ENCODE data around the gene FOXC2. TPM values are rescaled to one million over a fixed set of nuclear protein-coding genes. Genes with fewer than 3 reads are reported as not detected.

Gene FOXC2
- total and polyA plus RNA-seq, 9 of the 15 experiments (the other 6 are each of a cell fraction or from before 2014, with no cell fraction given): 0.01 to 0.11 (median 0.10) TPM; not detected in 5

DNA sequence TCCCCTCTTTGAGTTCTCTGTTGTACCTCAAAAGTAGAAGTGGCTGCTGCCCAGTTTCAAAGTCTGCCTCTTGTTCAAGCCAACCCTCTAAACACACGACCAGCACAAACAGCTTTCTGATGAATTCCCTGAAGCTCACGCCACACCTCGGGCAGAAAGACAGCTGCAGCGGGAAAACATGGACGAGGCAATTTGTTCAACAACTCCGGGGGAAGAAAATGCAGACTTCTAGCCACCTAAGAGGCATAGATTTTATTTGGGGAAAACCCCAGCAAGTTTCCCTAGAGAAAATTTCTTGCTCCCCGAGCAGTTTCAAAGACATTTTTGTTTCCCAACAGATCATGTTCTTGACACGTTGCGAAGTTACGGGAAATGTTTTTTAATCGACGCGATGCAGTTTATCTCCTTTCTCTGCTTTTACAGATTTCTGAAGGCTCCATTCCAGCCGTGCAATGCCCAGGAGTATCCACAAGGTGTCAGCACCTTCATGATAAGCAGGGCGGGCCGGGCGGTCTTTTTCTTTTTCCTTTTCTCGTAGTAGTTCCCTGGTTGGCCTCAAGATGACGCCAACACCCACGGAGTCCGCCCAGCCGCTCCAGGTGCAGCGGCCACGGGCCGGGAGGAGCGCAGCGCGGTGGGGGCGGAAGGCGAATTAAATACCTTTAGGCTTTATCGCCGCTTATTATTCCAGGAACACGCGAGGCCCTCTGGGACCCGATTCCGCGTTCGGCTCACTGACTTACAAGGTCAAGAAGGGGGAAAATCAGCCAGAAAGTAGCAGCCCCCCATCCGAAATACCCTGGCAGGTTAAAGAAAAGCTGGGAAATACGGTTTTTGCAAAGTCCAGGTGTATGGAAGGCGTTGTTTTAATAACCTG lies 2.9 kb upstream of the FOXC2 start (continued):
- TF ChIP-seq TFAP4 (CRISPR knock-in tag; IDR thresholded peaks at IDR 0.05; ENCODE audit: borderline replicate concordance) (peak; percentile 60; the same call in 1 of the 2 replicates), ZNF511 (CRISPR knock-in tag; IDR thresholded peaks at IDR 0.05) (no peak), ATF1 (CRISPR knock-in tag; IDR thresholded peaks at IDR 0.05) (no peak), ATF1 (tag; IDR thresholded peaks at IDR 0.05) (0 out of 2 replicates have a peak, but pooled peaks have one; percentile 45), HCFC1 (IDR thresholded peaks at IDR 0.05; ENCODE audit: low read depth, low read length) (0 out of 2 replicates have a peak, but pooled peaks have one; percentile 15), MAZ (CRISPR knock-in tag; conservative IDR thresholded peaks at IDR 0.05 in 1 of 2, IDR thresholded peaks at IDR 0.05 in 1 of 2) (peak; percentile 28 to 59; a peak in 1 of 4 replicates), STAT6 (CRISPR knock-in tag; IDR thresholded peaks at IDR 0.05) (0 out of 2 replicates have a peak, but pooled peaks have one; percentile 47), REST (IDR thresholded peaks at IDR 0.05; ENCODE audit: borderline replicate concordance) (peak; percentile 93), REST (CRISPR knock-in tag; IDR thresholded peaks at IDR 0.05; ENCODE audit: low read depth) (no peak), RFX7 (CRISPR knock-in tag; IDR thresholded peaks at IDR 0.05) (no peak), ZNF408 (CRISPR knock-in tag; IDR thresholded peaks at IDR 0.05; ENCODE audit: low read depth) (no peak)
- TF ChIP-seq, protein P1, sequence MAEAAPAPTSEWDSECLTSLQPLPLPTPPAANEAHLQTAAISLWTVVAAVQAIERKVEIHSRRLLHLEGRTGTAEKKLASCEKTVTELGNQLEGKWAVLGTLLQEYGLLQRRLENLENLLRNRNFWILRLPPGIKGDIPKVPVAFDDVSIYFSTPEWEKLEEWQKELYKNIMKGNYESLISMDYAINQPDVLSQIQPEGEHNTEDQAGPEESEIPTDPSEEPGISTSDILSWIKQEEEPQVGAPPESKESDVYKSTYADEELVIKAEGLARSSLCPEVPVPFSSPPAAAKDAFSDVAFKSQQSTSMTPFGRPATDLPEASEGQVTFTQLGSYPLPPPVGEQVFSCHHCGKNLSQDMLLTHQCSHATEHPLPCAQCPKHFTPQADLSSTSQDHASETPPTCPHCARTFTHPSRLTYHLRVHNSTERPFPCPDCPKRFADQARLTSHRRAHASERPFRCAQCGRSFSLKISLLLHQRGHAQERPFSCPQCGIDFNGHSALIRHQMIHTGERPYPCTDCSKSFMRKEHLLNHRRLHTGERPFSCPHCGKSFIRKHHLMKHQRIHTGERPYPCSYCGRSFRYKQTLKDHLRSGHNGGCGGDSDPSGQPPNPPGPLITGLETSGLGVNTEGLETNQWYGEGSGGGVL (CRISPR knock-in tag; IDR thresholded peaks at IDR 0.05): no peak
